Measurements from ENCODE around the gene PCCA. TPM values are rescaled to one million over a fixed set of nuclear protein-coding genes. Genes with fewer than 3 reads are reported as not detected.
A peak's percentile ranks its signal among the peaks of the same experiment; 100 is the strongest.

Gene PCCA
- total and polyA plus RNA-seq, 4 donors, result 30.1 to 160 (median 76.3) TPM

DNA sequence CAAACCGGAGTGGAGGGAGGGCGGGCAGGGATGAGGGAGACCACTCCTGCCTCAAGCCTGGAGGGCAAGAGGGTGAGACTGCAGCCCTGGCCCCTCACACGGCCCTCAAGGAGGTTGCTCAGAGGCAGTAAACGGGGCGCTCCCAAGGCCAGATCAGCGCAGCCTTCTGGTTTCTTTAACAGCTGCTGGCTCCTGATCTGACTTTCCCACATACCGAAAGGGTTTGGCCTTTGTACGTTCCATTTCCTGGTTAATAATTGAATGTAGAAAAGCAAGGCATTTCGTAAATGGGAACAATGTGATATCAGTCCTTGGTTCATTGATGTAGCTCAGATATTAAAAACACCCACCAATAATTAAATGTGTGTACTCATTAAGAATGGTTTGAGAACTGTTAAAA is 428.2 kb downstream of the PCCA start:
- H3K9me3 ChIP-seq (ENCODE audit: control insufficient read depth in 4 of 4, low read length in 3 of 4), result no peaks in the 10 kb centered on the region
- peaks cover 4 to 43% (median 28%) of the 10 kb centered on the region in 4 donors for H3K4me1 ChIP-seq (ENCODE audit: control insufficient read depth in 4 of 4, insufficient read depth in 4 of 4, low read length in 3 of 4)
- H3K27ac ChIP-seq (ENCODE audit: low read depth in 1 of 2, low read length in 2 of 2), result peak overlapping the region; percentile 63 to 81
- no peaks in the 10 kb centered on the region for H3K27me3 ChIP-seq (ENCODE audit: control insufficient read depth in 4 of 4, insufficient read depth in 4 of 4, low read length in 3 of 4)
- peak overlapping the region in 1 of 2 donors; percentile 62 for H3K9ac ChIP-seq (ENCODE audit: low read depth in 1 of 2, low read length in 2 of 2)
- H3K36me3 ChIP-seq (ENCODE audit: control insufficient read depth in 4 of 4, insufficient read depth in 3 of 4, low read depth in 1 of 4, low read length in 3 of 4), result peaks cover 0 to 3% (median under 1%) of the 10 kb centered on the region in 4 donors
- TF ChIP-seq FOXA2 (IDR thresholded peaks at IDR 0.05) (no peak), RXRA (IDR thresholded peaks at IDR 0.05) (peak in 1 of 2 donors; percentile 72), YY1 (IDR thresholded peaks at IDR 0.05) (peak; percentile 60), HNF4G (IDR thresholded peaks at IDR 0.05) (peak; percentile 67), RAD21 (IDR thresholded peaks at IDR 0.05) (peak; percentile 32 to 51), EGR1 (IDR thresholded peaks at IDR 0.05; ENCODE audit: low read depth in 2 of 2) (peak in 1 of 2 donors; percentile 66), HNF4A (conservative IDR thresholded peaks at IDR 0.05) (peak; percentile 78 to 85), JUND (IDR thresholded peaks at IDR 0.05) (peak in 1 of 2 donors; percentile 24), NR2F2 (IDR thresholded peaks at IDR 0.05) (no peak), GABPA (IDR thresholded peaks at IDR 0.05 in 1 of 2, conservative IDR thresholded peaks at IDR 0.05 in 1 of 2) (no peak), TAF1 (conservative IDR thresholded peaks at IDR 0.05) (peak; percentile 25), FOXA1 (IDR thresholded peaks at IDR 0.05) (no peak), SP1 (IDR thresholded peaks at IDR 0.05) (peak; percentile 85)
- TF ChIP-seq, protein P1, sequence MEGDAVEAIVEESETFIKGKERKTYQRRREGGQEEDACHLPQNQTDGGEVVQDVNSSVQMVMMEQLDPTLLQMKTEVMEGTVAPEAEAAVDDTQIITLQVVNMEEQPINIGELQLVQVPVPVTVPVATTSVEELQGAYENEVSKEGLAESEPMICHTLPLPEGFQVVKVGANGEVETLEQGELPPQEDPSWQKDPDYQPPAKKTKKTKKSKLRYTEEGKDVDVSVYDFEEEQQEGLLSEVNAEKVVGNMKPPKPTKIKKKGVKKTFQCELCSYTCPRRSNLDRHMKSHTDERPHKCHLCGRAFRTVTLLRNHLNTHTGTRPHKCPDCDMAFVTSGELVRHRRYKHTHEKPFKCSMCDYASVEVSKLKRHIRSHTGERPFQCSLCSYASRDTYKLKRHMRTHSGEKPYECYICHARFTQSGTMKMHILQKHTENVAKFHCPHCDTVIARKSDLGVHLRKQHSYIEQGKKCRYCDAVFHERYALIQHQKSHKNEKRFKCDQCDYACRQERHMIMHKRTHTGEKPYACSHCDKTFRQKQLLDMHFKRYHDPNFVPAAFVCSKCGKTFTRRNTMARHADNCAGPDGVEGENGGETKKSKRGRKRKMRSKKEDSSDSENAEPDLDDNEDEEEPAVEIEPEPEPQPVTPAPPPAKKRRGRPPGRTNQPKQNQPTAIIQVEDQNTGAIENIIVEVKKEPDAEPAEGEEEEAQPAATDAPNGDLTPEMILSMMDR (IDR thresholded peaks at IDR 0.05; ENCODE audit: low read depth, low read length, missing input control), result no peak
- TF ChIP-seq, protein P2, sequence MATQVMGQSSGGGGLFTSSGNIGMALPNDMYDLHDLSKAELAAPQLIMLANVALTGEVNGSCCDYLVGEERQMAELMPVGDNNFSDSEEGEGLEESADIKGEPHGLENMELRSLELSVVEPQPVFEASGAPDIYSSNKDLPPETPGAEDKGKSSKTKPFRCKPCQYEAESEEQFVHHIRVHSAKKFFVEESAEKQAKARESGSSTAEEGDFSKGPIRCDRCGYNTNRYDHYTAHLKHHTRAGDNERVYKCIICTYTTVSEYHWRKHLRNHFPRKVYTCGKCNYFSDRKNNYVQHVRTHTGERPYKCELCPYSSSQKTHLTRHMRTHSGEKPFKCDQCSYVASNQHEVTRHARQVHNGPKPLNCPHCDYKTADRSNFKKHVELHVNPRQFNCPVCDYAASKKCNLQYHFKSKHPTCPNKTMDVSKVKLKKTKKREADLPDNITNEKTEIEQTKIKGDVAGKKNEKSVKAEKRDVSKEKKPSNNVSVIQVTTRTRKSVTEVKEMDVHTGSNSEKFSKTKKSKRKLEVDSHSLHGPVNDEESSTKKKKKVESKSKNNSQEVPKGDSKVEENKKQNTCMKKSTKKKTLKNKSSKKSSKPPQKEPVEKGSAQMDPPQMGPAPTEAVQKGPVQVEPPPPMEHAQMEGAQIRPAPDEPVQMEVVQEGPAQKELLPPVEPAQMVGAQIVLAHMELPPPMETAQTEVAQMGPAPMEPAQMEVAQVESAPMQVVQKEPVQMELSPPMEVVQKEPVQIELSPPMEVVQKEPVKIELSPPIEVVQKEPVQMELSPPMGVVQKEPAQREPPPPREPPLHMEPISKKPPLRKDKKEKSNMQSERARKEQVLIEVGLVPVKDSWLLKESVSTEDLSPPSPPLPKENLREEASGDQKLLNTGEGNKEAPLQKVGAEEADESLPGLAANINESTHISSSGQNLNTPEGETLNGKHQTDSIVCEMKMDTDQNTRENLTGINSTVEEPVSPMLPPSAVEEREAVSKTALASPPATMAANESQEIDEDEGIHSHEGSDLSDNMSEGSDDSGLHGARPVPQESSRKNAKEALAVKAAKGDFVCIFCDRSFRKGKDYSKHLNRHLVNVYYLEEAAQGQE (IDR thresholded peaks at IDR 0.05), result peak; percentile 81
- TF ChIP-seq, protein P3, sequence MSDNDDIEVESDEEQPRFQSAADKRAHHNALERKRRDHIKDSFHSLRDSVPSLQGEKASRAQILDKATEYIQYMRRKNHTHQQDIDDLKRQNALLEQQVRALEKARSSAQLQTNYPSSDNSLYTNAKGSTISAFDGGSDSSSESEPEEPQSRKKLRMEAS (IDR thresholded peaks at IDR 0.05), result peak; percentile 70
- TF ChIP-seq, protein P4, sequence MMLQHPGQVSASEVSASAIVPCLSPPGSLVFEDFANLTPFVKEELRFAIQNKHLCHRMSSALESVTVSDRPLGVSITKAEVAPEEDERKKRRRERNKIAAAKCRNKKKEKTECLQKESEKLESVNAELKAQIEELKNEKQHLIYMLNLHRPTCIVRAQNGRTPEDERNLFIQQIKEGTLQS (IDR thresholded peaks at IDR 0.05), result no peak
- TF ChIP-seq, protein P5, sequence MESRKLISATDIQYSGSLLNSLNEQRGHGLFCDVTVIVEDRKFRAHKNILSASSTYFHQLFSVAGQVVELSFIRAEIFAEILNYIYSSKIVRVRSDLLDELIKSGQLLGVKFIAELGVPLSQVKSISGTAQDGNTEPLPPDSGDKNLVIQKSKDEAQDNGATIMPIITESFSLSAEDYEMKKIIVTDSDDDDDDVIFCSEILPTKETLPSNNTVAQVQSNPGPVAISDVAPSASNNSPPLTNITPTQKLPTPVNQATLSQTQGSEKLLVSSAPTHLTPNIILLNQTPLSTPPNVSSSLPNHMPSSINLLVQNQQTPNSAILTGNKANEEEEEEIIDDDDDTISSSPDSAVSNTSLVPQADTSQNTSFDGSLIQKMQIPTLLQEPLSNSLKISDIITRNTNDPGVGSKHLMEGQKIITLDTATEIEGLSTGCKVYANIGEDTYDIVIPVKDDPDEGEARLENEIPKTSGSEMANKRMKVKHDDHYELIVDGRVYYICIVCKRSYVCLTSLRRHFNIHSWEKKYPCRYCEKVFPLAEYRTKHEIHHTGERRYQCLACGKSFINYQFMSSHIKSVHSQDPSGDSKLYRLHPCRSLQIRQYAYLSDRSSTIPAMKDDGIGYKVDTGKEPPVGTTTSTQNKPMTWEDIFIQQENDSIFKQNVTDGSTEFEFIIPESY (IDR thresholded peaks at IDR 0.05), result peak; percentile 54
- no peak for DNase-seq (ENCODE audit: low spot score)
- 32% methylated on average over 9 of the region's 9 CpGs for WGBS
- H3K4me3 ChIP-seq (ENCODE audit: low read depth in 1 of 3, low read length in 3 of 3), result no peak overlapping the region

All from liver (tissue), 9 donors.